HG03196 (cell line): Measurements from ENCODE around the gene CD34.
A peak's percentile ranks its signal among the peaks of the same experiment; 100 is the strongest.

Experiments used
- ATAC-seq: cut with Tn5 transposase; IDR thresholded peaks from one replicate; pipeline ENCODE4 v1.9.1; 2021; ENCODE audit not compliant: unreplicated experiment

The CD34 gene

GRCh38 chr1:207836591-207837347 is 74.2 kb downstream of the CD34 start:
- no peak for ATAC-seq

GRCh38 chr1:207835958-207836357 is 75.0 kb downstream of the CD34 start:
- no peak for ATAC-seq

GRCh38 chr1:207833956-207834660 is 76.8 kb downstream of the CD34 start:
- no peak for ATAC-seq

- no peak for ATAC-seq
These were observed 77.5 kb downstream of the CD34 start for GRCh38 chr1:207833381-207833780.

GRCh38 chr1:207832796-207833195 is 78.1 kb downstream of the CD34 start:
- no peak for ATAC-seq

GRCh38 chr1:207831517-207832327 is 79.2 kb downstream of the CD34 start:
- ATAC-seq: peak; percentile 82
